Measurements from ENCODE around the gene PTPRCAP. TPM values are rescaled to one million over a fixed set of nuclear protein-coding genes. Genes with fewer than 3 reads are reported as not detected.
A peak's percentile ranks its signal among the peaks of the same experiment; 100 is the strongest.
"Not testable (repeated sequence)": the region's sequence is repeated elsewhere in the genome, so short reads cannot be mapped to it uniquely, and the experiment has no call there.

PTPRCAP gene
- total RNA-seq, 2 donors from 2014 or later: 65.2 to 131 TPM

GRCh38 chr11:67409781-67410368 lies 27.6 kb downstream of the PTPRCAP start:
- H3K27ac Mint-ChIP-seq: peak overlapping the region; percentile 85
- DNase-seq (ENCODE audit: low spot score in 2 of 2) (no peak), ATAC-seq (peak in 1 of 2 donors; percentile 9)
- H3K36me3 Mint-ChIP-seq: peaks cover 13 to 33% of the 10 kb centered on the region in 2 donors
- no peaks in the 10 kb centered on the region for H3K9me3 Mint-ChIP-seq

GRCh38 chr11:67409261-67409666 lies 28.2 kb downstream of the PTPRCAP start:
- DNase-seq (ENCODE audit: low spot score in 2 of 2) (peak in 1 of 2 donors; percentile 83), ATAC-seq (peak; percentile 64 to 72)
- Mint-ChIP-seq H3K9me3 (no peaks in the 10 kb centered on the region), H3K36me3 (peaks cover 19 to 39% of the 10 kb centered on the region in 2 donors), H3K27ac (peak overlapping the region in 1 of 2 donors; percentile 85)

- H3K27ac Mint-ChIP-seq: peak overlapping the region; percentile 85 to 88
- peak; percentile 10 to 20 for ATAC-seq
- H3K9me3 Mint-ChIP-seq: no peaks in the 10 kb centered on the region
- DNase-seq (ENCODE audit: low spot score in 2 of 2): no peak
- H3K36me3 Mint-ChIP-seq: peaks cover 19 to 40% of the 10 kb centered on the region in 2 donors
These were observed 28.9 kb downstream of the PTPRCAP start for GRCh38 chr11:67408437-67409200.

- Mint-ChIP-seq H3K27ac (peak overlapping the region; percentile 85 to 88), H3K36me3 (peaks cover 19 to 40% of the 10 kb centered on the region in 2 donors), H3K9me3 (no peaks in the 10 kb centered on the region)
- DNase-seq (ENCODE audit: low spot score in 2 of 2): no peak
- ATAC-seq: no peak
These were observed 29.8 kb downstream of the PTPRCAP start for GRCh38 chr11:67407688-67408163.

GRCh38 chr11:67406969-67407687 lies 30.4 kb downstream of the PTPRCAP start:
- DNase-seq (ENCODE audit: low spot score in 2 of 2): no peak
- H3K9me3 Mint-ChIP-seq: no peaks in the 10 kb centered on the region
- ATAC-seq: no peak
- H3K36me3 Mint-ChIP-seq: peaks cover 19 to 40% of the 10 kb centered on the region in 2 donors
- H3K27ac Mint-ChIP-seq: peak overlapping the region; percentile 73 to 85

GRCh38 chr11:67406420-67406968 lies 31.0 kb downstream of the PTPRCAP start:
- peak overlapping the region; percentile 85 to 95 for H3K27ac Mint-ChIP-seq
- ATAC-seq: no peak
- H3K36me3 Mint-ChIP-seq: peaks cover 19 to 40% of the 10 kb centered on the region in 2 donors
- no peaks in the 10 kb centered on the region for H3K9me3 Mint-ChIP-seq
- no peak for DNase-seq (ENCODE audit: low spot score in 2 of 2)

GRCh38 chr11:67405688-67406339 lies 31.7 kb downstream of the PTPRCAP start:
- no peak for ATAC-seq
- H3K9me3 Mint-ChIP-seq: no peaks in the 10 kb centered on the region
- H3K27ac Mint-ChIP-seq: peak overlapping the region; percentile 85 to 95
- DNase-seq (ENCODE audit: low spot score in 2 of 2): no peak
- peaks cover 22 to 40% of the 10 kb centered on the region in 2 donors for H3K36me3 Mint-ChIP-seq

GRCh38 chr11:67405196-67405567 lies 32.3 kb downstream of the PTPRCAP start:
- Mint-ChIP-seq H3K36me3 (peaks cover 28 to 46% of the 10 kb centered on the region in 2 donors), H3K9me3 (no peaks in the 10 kb centered on the region), H3K27ac (peak overlapping the region; percentile 85 to 97)
- DNase-seq (ENCODE audit: low spot score in 2 of 2): peak in 1 of 2 donors; percentile 26
- ATAC-seq: no peak

- peak; percentile 41 to 79 for DNase-seq (ENCODE audit: low spot score in 2 of 2)
- Mint-ChIP-seq H3K27ac (peak overlapping the region; percentile 85 to 97), H3K9me3 (no peaks in the 10 kb centered on the region), H3K36me3 (peaks cover 30 to 41% of the 10 kb centered on the region in 2 donors)
- peak in 1 of 2 donors; percentile 11 for ATAC-seq
These were observed 32.8 kb downstream of the PTPRCAP start for GRCh38 chr11:67404515-67405195.

GRCh38 chr11:67403085-67403484 lies 34.4 kb downstream of the PTPRCAP start:
- DNase-seq (ENCODE audit: low spot score in 2 of 2); H3K9me3 Mint-ChIP-seq; ATAC-seq: not testable (repeated sequence)
- Mint-ChIP-seq H3K27ac (peak overlapping the region; percentile 50 to 85), H3K36me3 (peaks cover 30 to 41% of the 10 kb centered on the region in 2 donors)

- H3K27ac Mint-ChIP-seq: peak overlapping the region; percentile 63 to 74
- DNase-seq (ENCODE audit: low spot score in 2 of 2); H3K9me3 Mint-ChIP-seq; ATAC-seq: not testable (repeated sequence)
- peaks cover 27 to 44% of the 10 kb centered on the region in 2 donors for H3K36me3 Mint-ChIP-seq
These were observed 35.2 kb downstream of the PTPRCAP start for GRCh38 chr11:67402192-67402839.

- ATAC-seq (peak; percentile 73 to 81), DNase-seq (ENCODE audit: low spot score in 2 of 2) (peak; percentile 93 to 94)
- Mint-ChIP-seq H3K9me3 (no peaks in the 10 kb centered on the region), H3K36me3 (peaks cover 22 to 43% of the 10 kb centered on the region in 2 donors), H3K27ac (peak within 1 kb of the TSS; percentile 79 to 92)
These were observed 35.8 kb downstream of the PTPRCAP start, which contains the start of gene PPP1CA for GRCh38 chr11:67401495-67402191. TSS of gene PPP1CA (minus strand) at chr11:67401858. CDS start at chr11:67401782, 76 bp downstream.

- H3K36me3 Mint-ChIP-seq: peaks cover 22 to 41% of the 10 kb centered on the region in 2 donors
- DNase-seq (ENCODE audit: low spot score in 2 of 2): no peak
- H3K27ac Mint-ChIP-seq: peak overlapping the region; percentile 79 to 92
- peak in 1 of 2 donors; percentile 3 for ATAC-seq
- H3K9me3 Mint-ChIP-seq: no peaks in the 10 kb centered on the region
These were observed 36.5 kb downstream of the PTPRCAP start for GRCh38 chr11:67400942-67401494.

- peaks cover 20 to 35% of the 10 kb centered on the region in 2 donors for H3K36me3 Mint-ChIP-seq
These were observed 37.1 kb downstream of the PTPRCAP start for GRCh38 chr11:67400251-67400941.

More at GRCh38 chr11:67400251-67400941, 37.1 kb downstream of the PTPRCAP start:
- DNase-seq (ENCODE audit: low spot score in 2 of 2) (peak in 1 of 2 donors; percentile 67), ATAC-seq (peak in 1 of 2 donors; percentile 1)
- Mint-ChIP-seq H3K9me3 (no peaks in the 10 kb centered on the region), H3K27ac (peak overlapping the region; percentile 79 to 92)
